ENCODE data around the gene E2F8.

GRCh38 chr11:19240420-19241259, at the start of gene E2F8:
- TF ChIP-seq CTCF (IDR thresholded peaks at IDR 0.05) (no peak), POLR2A (IDR thresholded peaks at IDR 0.05) (no peak)

All from heart left ventricle (tissue), 13 donors.